H1 (cell line): Measurements from ENCODE around the gene NDNF. TPM values are rescaled to one million over a fixed set of nuclear protein-coding genes. Genes with fewer than 3 reads are reported as not detected.

Experiments used
- BRCA1 ChIP-seq: IDR thresholded peaks from 2 replicates; pipeline ENCODE4 v1.6.1; 2012; ENCODE audit warnings: low read depth, low read length, improper control_type of control experiment
- CEBPB ChIP-seq: IDR thresholded peaks from 2 replicates; pipeline ENCODE4 v1.6.1; 2012; ENCODE audit warnings: low read depth, low read length
- CHD7 ChIP-seq: fragments of 300-600 bp; sonication (generic); IDR thresholded peaks from 2 replicates; pipeline ENCODE4 v1.7.1; 2012; ENCODE audit warnings: low read length, moderate library complexity, mild to moderate bottlenecking, inconsistent platforms; ENCODE audit not compliant: insufficient replicate concordance
- CTCF ChIP-seq, 3 experiments: IDR thresholded peaks; 1 replicate in 2 of 3; 2 replicates in 1 of 3; pipeline versions ENCODE4 v1.5.1 to v1.6.1; 2011; ENCODE audit warnings: low read length in 3 of 3, mild to moderate bottlenecking in 3 of 3, inconsistent platforms in 2 of 3, low read depth in 1 of 3, moderate library complexity in 1 of 3; ENCODE audit not compliant: insufficient read depth in 1 of 3; ENCODE audit errors: control extremely low read depth in 1 of 3
- SUZ12 ChIP-seq: fragments of 200-600 bp; sonication (generic); IDR thresholded peaks from 2 replicates; pipeline ENCODE4 v1.6.1; 2012; ENCODE audit warnings: mild to moderate bottlenecking, inconsistent platforms, low read length, moderate library complexity, mixed read lengths
- YY1 ChIP-seq: IDR thresholded peaks from 2 replicates; pipeline ENCODE4 v1.6.1; 2011; ENCODE audit warnings: low read depth, mild to moderate bottlenecking, low read length
- polyA plus RNA-seq, 7 experiments: library from polyadenylated mRNA; depleted of rRNA in 3 of 7; stranded (reverse) in 5 of 7; unstranded in 2 of 7; fragments of >200 nt in 5 of 7; fragments of 200-250 nt in 2 of 7; gene quantifications; 1 replicate in 5 of 7; 2 replicates in 1 of 7; 4 replicates in 1 of 7; pipeline versions ENCODE4 v1.2.1 to v1.2.3, GENCODE V29; 2011 to 2013; ENCODE audit warnings: missing spikeins in 2 of 7, mixed read lengths in 2 of 7
- total RNA-seq: library from RNA; stranded (reverse); fragmentation: NEBNext Ultra II Directional; extraction: Animal tissue kit (Norgen Biotek cat#: 25700); gene quantifications from 2 replicates; pipeline ENCODE4 v1.2.1, GENCODE V29; 2021

Gene NDNF
- total and polyA plus RNA-seq, 2 of the 8 experiments (the other 6 are each of a cell fraction or from before 2014, with no cell fraction given) = 0.70 to 1.6 TPM

- TF ChIP-seq CHD7 (no peak), CEBPB (no peak), SUZ12 (no peak; the same call in 1 of the 2 replicates), CTCF (IDR thresholded peaks at IDR 0.05; ENCODE audit: control extremely low read depth in 1 of 3, insufficient read depth in 1 of 3, low read depth in 1 of 3, low read length in 3 of 3) (peak; percentile 41 to 61 (median 46); a peak in 3 of 4 replicates), YY1 (peak; percentile 29; the same call in 1 of the 2 replicates), BRCA1 (no peak)
Observed at GRCh38 chr4:121070696-121071639, 1.4 kb downstream of the NDNF start (continued).
